PC-9 (cell line): ENCODE results near the gene PDE4C. TPM values are rescaled to one million over a fixed set of nuclear protein-coding genes. Genes with fewer than 3 reads are reported as not detected.

Source experiments
- BruUV-seq: library from RNA; stranded (reverse); fragments of 400-500 nt; replicated peaks from 2 replicates; lab custom pipeline; 2021; lab: Mats Ljungman, UMichigan
- CTCF ChIA-PET: fragments of 300-600 bp; sonication (Branson Sonifier 250); formaldehyde crosslinking; loops from one replicate; lab custom pipeline; 2022; ENCODE audit warnings: antibody characterized with exemption; lab: Charles Lee
- POLR2A ChIA-PET: fragments of 300-600 bp; sonication (Branson Sonifier 250); formaldehyde crosslinking; loops from one replicate; lab custom pipeline; 2022; ENCODE audit warnings: antibody characterized with exemption; ENCODE audit not compliant: unreplicated experiment; lab: Charles Lee
- DNase-seq, 2 experiments: peaks; one replicate each; pipeline versions ENCODE4 v3.0.0 to v3.0.0-alpha.2; 2015 to 2022; ENCODE audit warnings: mixed read lengths in 1 of 2
- H2AFZ ChIP-seq: fragments of 200-600 bp; sonication (generic); 2 replicates; pipeline ENCODE4 v1.8.1; 2017; ENCODE audit warnings: antibody characterized with exemption
- H3F3A ChIP-seq: fragments of 200-600 bp; sonication (generic); 2 replicates; pipeline ENCODE4 v1.8.1; 2017; ENCODE audit warnings: antibody characterized with exemption, mild to moderate bottlenecking, low read depth; ENCODE audit not compliant: insufficient read depth
- H3K27ac ChIP-seq: fragments of 200-600 bp; sonication (generic); 2 replicates; pipeline ENCODE4 v1.6.1; 2016; ENCODE audit warnings: mixed run types
- H3K27me3 ChIP-seq: fragments of 200-600 bp; sonication (generic); 2 replicates; pipeline ENCODE4 v1.6.1; 2016; ENCODE audit warnings: low read depth, mixed run types; ENCODE audit not compliant: insufficient read depth
- H3K36me3 ChIP-seq: fragments of 200-600 bp; sonication (generic); 2 replicates; pipeline ENCODE4 v1.6.1; 2016; ENCODE audit warnings: low read depth, mixed run types
- H3K4me1 ChIP-seq: fragments of 200-600 bp; sonication (generic); replicated peaks from 2 replicates; pipeline ENCODE4 v1.6.1; 2016; ENCODE audit warnings: mixed run types; ENCODE audit not compliant: insufficient read depth
- H3K4me2 ChIP-seq: fragments of 200-600 bp; sonication (generic); 2 replicates; pipeline ENCODE4 v1.6.1; 2017; ENCODE audit warnings: mixed run types
- H3K4me3 ChIP-seq: fragments of 200-600 bp; sonication (generic); 2 replicates; pipeline ENCODE4 v1.6.1; 2016; ENCODE audit warnings: mixed run types
- H3K79me2 ChIP-seq: fragments of 200-600 bp; sonication (generic); 2 replicates; pipeline ENCODE4 v1.6.1; 2017; ENCODE audit warnings: low read depth, mixed run types
- H3K9me2 ChIP-seq: fragments of 200-600 bp; sonication (generic); 2 replicates; pipeline ENCODE4 v1.8.1; 2017; ENCODE audit warnings: mild to moderate bottlenecking; ENCODE audit not compliant: insufficient read depth
- H3K9me3 ChIP-seq: fragments of 200-600 bp; sonication (generic); 2 replicates; pipeline ENCODE4 v1.8.1; 2016; ENCODE audit warnings: low read depth; ENCODE audit not compliant: insufficient read depth
- H4K20me1 ChIP-seq: fragments of 200-600 bp; sonication (generic); 2 replicates; pipeline ENCODE4 v1.8.1; 2017; ENCODE audit not compliant: insufficient read depth
- EZH2 ChIP-seq: fragments of 200-600 bp; sonication (generic); IDR thresholded peaks from 2 replicates; pipeline ENCODE4 v1.8.0; 2017; ENCODE audit warnings: antibody characterized with exemption, low read depth
- intact Hi-C: fragments of 100-400 bp; cut with micrococcal nuclease; formaldehyde crosslinking; loops from one replicate; pipeline ENCODE4 v1.10.0; 2022; ENCODE audit not compliant: unreplicated experiment
- total RNA-seq: library from RNA; stranded (reverse); gene quantifications from 2 replicates; pipeline ENCODE4 v1.2.3, GENCODE V29; 2021
- TF ChIP-seq, protein P1 (sequence below): fragments of 200-600 bp; sonication (generic); conservative IDR thresholded peaks from 2 replicates; pipeline ENCODE4 v1.6.1; 2017; ENCODE audit warnings: mixed run types, antibody characterized with exemption, mild to moderate bottlenecking, moderate library complexity

Gene PDE4C
- total RNA-seq, 1 experiment from 2014 or later = 2.2 TPM

DNA sequence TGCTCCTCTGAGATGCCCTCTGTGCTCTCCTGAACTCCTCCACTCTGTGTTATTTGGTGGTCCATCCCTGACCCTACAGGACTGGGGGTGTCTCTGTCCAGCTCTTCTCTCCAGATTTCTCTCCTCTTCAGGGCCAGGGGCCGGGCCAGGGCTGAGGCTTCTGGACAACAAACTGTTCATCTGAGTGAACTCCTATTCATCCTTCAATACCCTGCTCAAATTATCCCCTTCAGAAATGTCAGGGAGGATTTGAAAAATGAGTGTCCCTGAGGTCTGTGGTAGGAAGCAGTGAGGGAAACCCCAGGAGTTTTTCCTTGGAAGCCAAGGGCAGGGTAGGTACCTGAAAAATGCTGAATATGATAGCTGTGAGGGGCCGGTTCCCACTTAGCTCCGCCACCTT, 7.6 kb downstream of the PDE4C start:
- H3K27me3 ChIP-seq = no peaks in the 10 kb centered on the region
- POLR2A ChIA-PET = no interaction called here
- H3F3A ChIP-seq = peaks cover 30% of the 10 kb centered on the region
- no peak overlapping the region for H3K4me2 ChIP-seq
- H3K79me2 ChIP-seq = no peaks in the 10 kb centered on the region
- H2AFZ ChIP-seq = no peak overlapping the region
- CTCF ChIA-PET = no interaction called here
- BruUV-seq = no TSS peak
- no peaks in the 10 kb centered on the region for H3K9me3 ChIP-seq
- no peaks in the 10 kb centered on the region for H3K36me3 ChIP-seq
- peaks cover 12% of the 10 kb centered on the region for H3K4me1 ChIP-seq
- no peaks in the 10 kb centered on the region for H4K20me1 ChIP-seq
- no peak overlapping the region for H3K4me3 ChIP-seq
- DNase-seq = no peak
- intact Hi-C loops = no loop called here
- TF ChIP-seq, protein P1, sequence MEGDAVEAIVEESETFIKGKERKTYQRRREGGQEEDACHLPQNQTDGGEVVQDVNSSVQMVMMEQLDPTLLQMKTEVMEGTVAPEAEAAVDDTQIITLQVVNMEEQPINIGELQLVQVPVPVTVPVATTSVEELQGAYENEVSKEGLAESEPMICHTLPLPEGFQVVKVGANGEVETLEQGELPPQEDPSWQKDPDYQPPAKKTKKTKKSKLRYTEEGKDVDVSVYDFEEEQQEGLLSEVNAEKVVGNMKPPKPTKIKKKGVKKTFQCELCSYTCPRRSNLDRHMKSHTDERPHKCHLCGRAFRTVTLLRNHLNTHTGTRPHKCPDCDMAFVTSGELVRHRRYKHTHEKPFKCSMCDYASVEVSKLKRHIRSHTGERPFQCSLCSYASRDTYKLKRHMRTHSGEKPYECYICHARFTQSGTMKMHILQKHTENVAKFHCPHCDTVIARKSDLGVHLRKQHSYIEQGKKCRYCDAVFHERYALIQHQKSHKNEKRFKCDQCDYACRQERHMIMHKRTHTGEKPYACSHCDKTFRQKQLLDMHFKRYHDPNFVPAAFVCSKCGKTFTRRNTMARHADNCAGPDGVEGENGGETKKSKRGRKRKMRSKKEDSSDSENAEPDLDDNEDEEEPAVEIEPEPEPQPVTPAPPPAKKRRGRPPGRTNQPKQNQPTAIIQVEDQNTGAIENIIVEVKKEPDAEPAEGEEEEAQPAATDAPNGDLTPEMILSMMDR = no peak
- TF ChIP-seq EZH2 = no peak
- no peak overlapping the region for H3K27ac ChIP-seq
- H3K9me2 ChIP-seq = no peaks in the 10 kb centered on the region

DNA sequence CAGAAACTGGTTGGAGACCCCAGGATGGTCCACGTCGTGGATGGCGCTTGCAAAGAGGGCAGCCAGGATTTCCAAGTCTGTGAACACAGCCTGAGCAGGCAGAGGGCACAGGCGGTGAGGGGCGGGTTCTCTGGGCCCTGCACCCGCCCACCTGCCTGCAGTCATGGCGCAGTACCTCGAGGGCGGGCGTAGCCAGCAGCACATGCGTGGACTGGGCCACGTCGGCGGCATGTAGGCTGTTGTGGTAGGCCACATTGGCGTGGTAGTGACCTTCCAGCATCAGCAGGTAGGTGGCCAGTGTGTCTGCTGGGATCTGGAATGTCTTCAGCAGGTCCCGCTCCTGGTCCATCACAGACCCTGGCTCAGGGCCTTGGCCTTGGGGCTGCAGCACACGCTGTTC, 8.1 kb downstream of the PDE4C start:
- Histone ChIP-seq H3K4me2 (no peak overlapping the region), H3F3A (peaks cover 25% of the 10 kb centered on the region), H4K20me1 (no peaks in the 10 kb centered on the region), H3K36me3 (no peaks in the 10 kb centered on the region), H3K4me1 (peaks cover 12% of the 10 kb centered on the region), H2AFZ (no peak overlapping the region), H3K27ac (no peak overlapping the region), H3K27me3 (no peaks in the 10 kb centered on the region), H3K9me2 (no peaks in the 10 kb centered on the region), H3K79me2 (no peaks in the 10 kb centered on the region), H3K4me3 (no peak overlapping the region), H3K9me3 (no peaks in the 10 kb centered on the region)
- ChIA-PET POLR2A (no interaction called here), CTCF (no interaction called here)
- no TSS peak for BruUV-seq
- no peak for DNase-seq
- TF ChIP-seq, protein P1 = no peak
- no peak for TF ChIP-seq EZH2
- intact Hi-C loops = no loop called here

DNA sequence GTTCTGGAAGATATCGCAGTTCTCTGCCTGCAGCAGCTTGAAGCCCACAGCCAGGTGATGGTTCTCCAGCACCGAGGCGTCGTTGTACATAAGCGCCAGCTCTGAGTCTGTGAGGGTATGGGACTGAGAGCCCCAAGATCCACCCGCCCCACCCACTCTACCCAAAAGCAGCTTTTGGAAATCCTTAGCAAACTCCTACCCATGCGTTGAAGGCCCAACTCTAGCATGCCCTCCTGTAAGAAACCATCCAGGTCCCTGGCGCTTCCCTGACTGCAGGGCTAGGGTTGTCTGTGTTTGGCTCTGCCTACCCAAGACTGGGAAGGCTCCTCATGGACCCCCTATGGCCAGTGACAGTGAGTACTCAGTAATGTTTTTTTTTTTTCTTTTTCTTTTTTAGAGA, 9.4 kb downstream of the PDE4C start:
- no peak overlapping the region for H2AFZ ChIP-seq
- H3K27me3 ChIP-seq = no peaks in the 10 kb centered on the region
- no TSS peak for BruUV-seq
- no peak for DNase-seq
- intact Hi-C loops = no loop called here
- POLR2A ChIA-PET = no interaction called here
- H3K27ac ChIP-seq = no peak overlapping the region
- no peaks in the 10 kb centered on the region for H3K36me3 ChIP-seq
- CTCF ChIA-PET = interaction anchor here (0.7 kb wide), 1 partner anchor 77 kb away, joined by 9 read pairs; no protein-coding TSS in a partner anchor
- H3K79me2 ChIP-seq = no peaks in the 10 kb centered on the region
- H3K9me2 ChIP-seq = no peaks in the 10 kb centered on the region
- no peaks in the 10 kb centered on the region for H4K20me1 ChIP-seq
- H3K9me3 ChIP-seq = no peaks in the 10 kb centered on the region
- no peak overlapping the region for H3K4me3 ChIP-seq
- H3F3A ChIP-seq = peaks cover 18% of the 10 kb centered on the region
- peaks cover 12% of the 10 kb centered on the region for H3K4me1 ChIP-seq
- no peak overlapping the region for H3K4me2 ChIP-seq
- no peak for TF ChIP-seq EZH2
- TF ChIP-seq, protein P1 = no peak
